Left hindlimb (tissue), 1 donor: Measurements from ENCODE around the gene SUMO2.
"Not testable (repeated sequence)": the region's sequence is repeated elsewhere in the genome, so short reads cannot be mapped to it uniquely, and the experiment has no call there.

Source experiments
- DNase-seq: peaks from one replicate; pipeline ENCODE4 v3.0.0-alpha.2; 2018

The SUMO2 gene

GRCh38 chr17:75142236-75142971, 40.4 kb downstream of the SUMO2 start:
- no peak for DNase-seq

- DNase-seq, result no peak
Observed at GRCh38 chr17:75138519-75138918, 44.2 kb downstream of the SUMO2 start.

GRCh38 chr17:75137762-75138161, 45.0 kb downstream of the SUMO2 start:
- DNase-seq, result not testable (repeated sequence)

- DNase-seq, result no peak
Observed at GRCh38 chr17:75135946-75136345, 46.8 kb downstream of the SUMO2 start.

- DNase-seq, result no peak
Observed at GRCh38 chr17:75135452-75135851, 47.3 kb downstream of the SUMO2 start.

- not testable (repeated sequence) for DNase-seq
Observed at GRCh38 chr17:75133607-75134347, 49.0 kb downstream of the SUMO2 start.

- no peak for DNase-seq
Observed at GRCh38 chr17:75133001-75133400, 49.8 kb downstream of the SUMO2 start.

GRCh38 chr17:75132018-75133000, 50.5 kb downstream of the SUMO2 start:
- not testable (repeated sequence) for DNase-seq

GRCh38 chr17:75131278-75132017, 51.3 kb downstream of the SUMO2 start, which contains the start of gene NT5C:
Gene NT5C (minus strand): TSS chr17:75131742. CDS start chr17:75131707, 35 bp downstream.
- peak; percentile 90 for DNase-seq

GRCh38 chr17:75130632-75131277, 52.0 kb downstream of the SUMO2 start:
- DNase-seq, result peak; percentile 72

GRCh38 chr17:75130059-75130631, 52.6 kb downstream of the SUMO2 start:
- DNase-seq, result no peak

GRCh38 chr17:75129576-75129975, 53.2 kb downstream of the SUMO2 start:
- no peak for DNase-seq

- no peak for DNase-seq
Observed at GRCh38 chr17:75128694-75129505, 53.9 kb downstream of the SUMO2 start.

- DNase-seq, result not testable (repeated sequence)
Observed at GRCh38 chr17:75127936-75128335, 54.8 kb downstream of the SUMO2 start.

GRCh38 chr17:75126954-75127353, 55.8 kb downstream of the SUMO2 start:
- no peak for DNase-seq

GRCh38 chr17:75125984-75126383, 56.8 kb downstream of the SUMO2 start:
- DNase-seq, result no peak

- DNase-seq, result no peak
Observed at GRCh38 chr17:75124819-75125162, 58.0 kb downstream of the SUMO2 start.

- no peak for DNase-seq
Observed at GRCh38 chr17:75124041-75124818, 58.5 kb downstream of the SUMO2 start.

- DNase-seq, result no peak
Observed at GRCh38 chr17:75118307-75118706, 64.5 kb downstream of the SUMO2 start.

GRCh38 chr17:75116737-75117136, 66.0 kb downstream of the SUMO2 start:
- DNase-seq, result no peak
